SIG-M5 treated with dmso at 0.1 percent for 504 hours (cell line): ENCODE data around the gene ARL8B.
A peak's percentile ranks its signal among the peaks of the same experiment; 100 is the strongest.
"Not testable (repeated sequence)": the region's sequence is repeated elsewhere in the genome, so short reads cannot be mapped to it uniquely, and the experiment has no call there.

Experiments
- DNase-seq: peaks from one replicate; lab custom pipeline; 2025; ENCODE audit not compliant: unreplicated experiment; lab: John Stamatoyannopoulos, UW

ARL8B gene

DNA sequence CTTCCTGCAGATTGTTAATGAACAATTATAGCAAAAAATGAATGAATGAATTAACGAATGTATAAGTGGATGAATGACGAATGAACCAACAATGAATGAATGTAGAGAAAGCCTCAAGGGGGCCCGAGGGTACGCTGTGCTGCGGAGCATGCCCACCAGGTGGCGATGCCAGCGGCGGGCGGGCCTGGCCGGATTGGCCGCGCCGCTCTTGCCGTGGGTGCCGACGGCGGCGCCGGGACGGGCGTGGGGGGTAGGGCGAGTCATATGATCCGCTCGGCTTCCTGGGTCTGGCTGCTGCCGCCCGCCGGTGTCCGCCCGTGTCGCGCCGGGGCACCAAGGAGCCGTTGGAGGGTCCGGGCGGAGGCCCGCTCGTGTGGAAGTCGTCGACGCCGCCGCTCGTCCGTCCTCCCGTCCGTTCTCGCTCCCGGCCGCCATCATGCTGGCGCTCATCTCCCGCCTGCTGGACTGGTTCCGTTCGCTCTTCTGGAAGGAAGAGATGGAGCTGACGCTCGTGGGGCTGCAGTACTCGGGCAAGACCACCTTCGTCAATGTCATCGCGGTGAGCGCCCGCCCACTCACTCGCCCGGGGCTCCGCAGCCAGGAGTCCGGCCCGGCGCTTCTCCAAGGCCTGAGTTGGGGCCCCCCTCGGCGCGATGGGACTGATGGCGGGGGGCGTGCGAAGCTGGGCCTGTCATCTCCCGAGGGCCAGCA, at the start of gene ARL8B:
TSS of gene ARL8B (plus strand) at position 263 of the 711 bp plus-strand sequence. CDS start at position 437, 174 bp downstream.
- peak; percentile 80 for DNase-seq

DNA sequence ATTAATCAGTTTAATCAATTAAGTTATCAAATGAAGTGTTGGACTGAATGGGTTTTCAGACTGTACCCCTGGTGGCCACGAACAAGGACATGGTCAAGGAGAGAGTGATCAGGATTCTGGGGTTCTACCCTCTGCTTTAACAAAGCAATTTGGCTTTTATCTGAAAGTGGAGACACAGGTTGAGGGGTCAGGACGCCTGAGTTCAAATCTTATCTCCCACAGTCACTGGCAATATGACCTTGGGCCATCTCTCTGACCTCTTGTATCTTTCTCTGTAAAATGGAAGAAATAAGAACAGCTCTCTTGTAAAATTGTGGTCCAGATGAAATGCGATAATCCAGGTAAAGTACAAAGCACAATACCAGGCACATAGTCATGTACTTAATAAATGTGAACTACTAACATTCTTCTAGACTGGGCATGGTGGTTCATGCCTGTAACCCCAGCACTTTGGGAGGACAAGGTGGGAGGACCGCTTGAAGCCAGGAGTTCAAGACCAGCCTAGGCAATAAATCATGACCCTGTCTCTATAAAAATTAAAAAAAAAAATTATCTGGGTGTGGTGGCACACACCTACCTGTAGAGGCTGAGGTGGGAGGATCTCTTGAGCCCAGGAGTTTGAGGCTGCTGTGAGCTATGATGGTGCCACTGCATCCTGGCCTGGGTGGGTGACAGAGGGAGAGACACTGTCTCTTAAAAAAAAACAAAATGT, 48.6 kb upstream of the ARL8B start:
- no peak for DNase-seq

DNA sequence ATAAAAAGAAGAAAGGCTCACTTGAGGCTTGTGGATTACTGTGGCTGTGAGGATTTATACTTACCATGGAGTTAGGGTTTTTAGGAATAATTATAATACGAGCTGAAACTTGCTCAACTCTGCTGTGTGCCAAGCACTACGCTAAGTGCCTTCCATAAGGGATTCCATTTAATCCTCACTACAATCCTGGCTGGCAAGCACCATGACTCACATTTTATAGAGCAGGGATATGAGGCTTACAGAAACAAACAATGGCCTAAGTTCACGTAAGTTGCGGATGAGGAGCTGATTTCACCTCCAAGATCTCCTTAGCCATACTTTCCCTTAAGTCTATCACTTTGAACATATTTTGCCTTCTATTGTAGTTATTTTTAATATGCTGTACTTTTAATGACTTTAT, 43.9 kb upstream of the ARL8B start:
- no peak for DNase-seq

DNA sequence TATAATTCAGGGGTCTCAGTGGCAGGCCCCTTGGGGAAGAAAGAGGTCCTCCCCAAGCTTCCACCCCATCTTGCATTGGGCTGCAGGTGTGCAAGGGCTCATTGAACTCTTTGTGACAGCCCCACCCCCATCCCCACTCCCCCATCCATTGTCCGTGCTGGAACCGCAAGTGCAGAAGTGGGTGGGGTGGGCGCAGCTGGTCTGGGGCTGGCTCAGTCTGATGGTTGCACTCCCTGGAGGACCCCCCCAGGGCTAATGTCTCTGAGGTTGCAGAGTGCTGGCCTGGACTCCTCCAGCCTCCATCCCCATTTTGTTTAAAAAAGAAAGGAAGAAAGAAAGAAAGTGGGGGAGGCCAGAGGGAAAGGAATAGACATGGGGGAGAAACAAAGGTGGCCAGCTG, 42.3 kb upstream of the ARL8B start:
- DNase-seq, result no peak

DNA sequence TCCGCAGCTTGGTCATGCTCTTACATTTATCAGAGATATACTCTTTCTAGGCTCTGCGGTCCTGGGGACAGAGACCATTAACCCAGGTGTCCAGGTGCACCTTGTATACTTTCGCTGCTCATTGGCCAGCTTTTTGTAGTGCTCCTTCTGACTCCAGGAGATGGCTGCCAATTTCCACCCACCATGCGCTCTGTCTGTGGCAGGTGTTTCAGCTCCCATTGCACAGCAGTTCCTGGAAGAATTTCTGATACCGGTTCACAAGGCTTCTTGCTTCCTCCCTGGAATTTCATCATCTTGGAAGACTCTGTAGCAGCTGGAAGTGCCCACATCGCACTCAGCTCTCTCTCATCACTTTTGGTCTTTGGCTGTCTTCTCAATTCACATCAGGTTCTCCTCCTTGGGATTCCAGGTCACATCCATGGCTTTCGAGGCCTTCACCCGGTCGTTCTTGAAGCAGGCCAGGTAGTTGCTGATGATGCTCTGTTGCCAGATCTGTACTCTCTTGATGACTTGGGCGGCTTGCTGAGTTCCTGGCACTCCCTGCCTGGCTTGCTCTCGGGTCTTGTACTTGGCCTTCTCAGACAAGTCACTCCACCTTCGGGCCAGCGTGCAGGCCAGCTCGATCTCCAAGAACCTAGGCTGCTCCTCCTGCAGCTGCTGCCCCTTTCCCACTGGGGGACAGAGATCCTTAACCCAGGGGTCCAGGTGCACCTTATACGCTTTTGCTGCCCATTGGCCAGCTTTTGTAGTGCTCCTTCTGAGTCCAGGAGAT, 41.1 kb upstream of the ARL8B start:
- no peak for DNase-seq

GRCh38 chr3:5081973-5082788, 39.9 kb upstream of the ARL8B start:
- not testable (repeated sequence) for DNase-seq

DNA sequence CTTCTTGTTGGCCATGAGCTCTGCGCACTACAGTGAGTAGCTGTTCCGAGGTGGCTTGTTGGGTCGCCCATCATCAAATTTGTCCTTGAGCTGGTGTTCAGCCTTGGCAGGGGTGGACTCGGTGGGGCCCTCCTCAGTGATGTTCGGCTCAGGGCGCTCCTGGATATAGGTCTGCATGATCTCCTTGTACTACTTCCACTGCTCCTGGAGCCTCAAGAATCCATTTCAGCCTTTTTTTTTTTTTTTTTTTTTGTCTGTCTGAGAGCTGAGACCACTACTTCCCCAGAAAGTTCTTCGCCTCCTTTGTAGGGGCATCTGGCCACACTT, 39.3 kb upstream of the ARL8B start:
- DNase-seq, result no peak

GRCh38 chr3:5084224-5084623, 37.9 kb upstream of the ARL8B start:
- no peak for DNase-seq

DNA sequence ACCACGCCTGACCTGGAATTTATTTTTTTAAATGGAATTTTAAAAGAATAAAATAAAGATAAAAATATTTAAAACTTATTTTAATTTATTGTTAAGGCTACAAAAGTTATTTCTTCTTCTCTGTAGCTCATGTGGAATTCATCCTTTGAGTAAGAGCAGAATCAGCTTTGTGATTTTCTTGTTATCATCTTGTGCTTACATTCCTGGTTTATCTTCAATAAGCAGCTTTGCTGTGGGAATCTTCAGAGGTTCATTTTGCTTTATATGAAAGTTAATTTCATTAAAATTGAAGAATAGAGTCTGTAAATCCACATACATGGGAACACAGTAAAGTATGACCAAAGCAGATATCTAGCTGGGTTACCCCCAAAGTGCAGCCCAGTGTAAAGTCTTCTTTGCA, 35.4 kb upstream of the ARL8B start:
- DNase-seq, result no peak

DNA sequence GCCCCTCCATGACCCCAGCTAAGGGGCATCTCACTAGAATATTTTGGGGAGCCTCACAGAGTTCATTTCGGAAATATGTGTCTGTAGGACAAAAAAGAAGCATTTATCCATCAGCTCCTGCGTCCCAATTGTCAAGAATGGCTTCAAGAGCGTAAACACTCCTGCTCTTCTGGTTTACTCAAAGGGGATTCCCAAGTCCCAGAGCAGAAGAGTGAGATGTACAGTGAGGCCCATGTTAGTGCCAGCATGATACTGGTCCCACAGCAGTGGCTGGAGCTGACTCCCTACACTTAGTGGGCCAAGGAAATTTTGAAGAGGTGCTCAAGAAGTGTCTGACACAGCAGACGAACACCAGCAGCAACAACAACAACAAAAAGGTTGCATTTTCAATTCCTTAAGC, 34.9 kb upstream of the ARL8B start:
- DNase-seq, result no peak

DNA sequence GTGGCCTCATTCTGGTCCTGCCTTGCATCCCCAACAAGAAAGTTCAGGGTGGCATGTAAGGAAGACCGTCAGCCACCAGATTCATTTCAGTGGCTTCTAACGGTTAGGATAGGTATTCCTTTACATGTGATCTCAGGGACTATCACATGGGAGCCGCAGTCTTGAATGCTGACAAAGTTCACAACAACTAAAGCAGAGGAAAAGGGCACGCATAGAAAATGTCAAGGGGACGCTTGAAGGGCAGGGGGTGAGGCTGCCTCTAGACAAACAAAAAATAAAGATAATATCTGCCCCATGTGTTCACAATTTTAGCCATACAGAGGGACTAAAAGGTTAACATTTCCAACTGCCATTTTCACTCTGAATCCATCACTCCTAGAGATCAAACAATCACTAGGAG, 31.9 kb upstream of the ARL8B start:
- no peak for DNase-seq

DNA sequence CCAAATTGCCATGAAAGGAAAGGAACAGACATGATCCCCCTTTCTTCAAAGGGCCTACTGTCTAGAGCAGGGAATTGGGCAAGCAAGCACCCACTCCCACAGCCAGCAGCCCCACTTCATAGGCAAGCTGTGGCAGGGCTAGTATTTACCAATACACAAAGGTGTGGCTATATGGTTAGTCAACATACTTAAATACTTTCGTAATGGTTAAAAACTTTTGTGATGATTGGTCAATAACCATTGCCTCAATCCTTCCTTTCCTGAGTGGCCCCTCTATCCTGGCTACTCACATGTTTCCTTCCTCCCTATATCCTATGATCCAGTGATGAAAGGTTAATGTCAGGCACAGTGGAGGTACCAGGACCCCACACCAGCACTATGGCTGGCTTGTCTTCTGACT, 30.1 kb upstream of the ARL8B start:
- DNase-seq, result no peak

- no peak for DNase-seq
These were observed 28.4 kb upstream of the ARL8B start for GRCh38 chr3:5093731-5094130.

DNA sequence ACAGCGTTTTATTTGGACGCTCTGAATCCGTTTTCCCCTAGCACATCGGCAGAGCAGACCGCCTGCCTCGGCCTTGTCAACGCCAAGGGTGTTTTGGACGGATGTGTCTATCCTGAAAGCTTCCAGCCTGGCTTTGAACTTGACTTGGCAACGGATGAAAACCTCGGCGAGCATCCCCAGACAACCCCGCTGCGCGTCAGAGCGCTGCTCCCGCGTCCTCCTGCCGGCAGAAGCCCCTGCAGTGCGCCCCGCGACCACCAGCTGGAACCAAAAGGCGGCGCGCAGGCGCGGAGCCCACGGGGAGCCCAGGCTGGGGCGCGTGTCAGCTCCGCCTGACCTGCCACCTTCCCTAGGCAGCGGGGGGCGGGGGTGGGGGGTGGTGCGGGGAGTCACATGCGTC, 26.2 kb upstream of the ARL8B start:
- no peak for DNase-seq

- DNase-seq, result no peak
These were observed 25.6 kb upstream of the ARL8B start for GRCh38 chr3:5096336-5097008.

DNA sequence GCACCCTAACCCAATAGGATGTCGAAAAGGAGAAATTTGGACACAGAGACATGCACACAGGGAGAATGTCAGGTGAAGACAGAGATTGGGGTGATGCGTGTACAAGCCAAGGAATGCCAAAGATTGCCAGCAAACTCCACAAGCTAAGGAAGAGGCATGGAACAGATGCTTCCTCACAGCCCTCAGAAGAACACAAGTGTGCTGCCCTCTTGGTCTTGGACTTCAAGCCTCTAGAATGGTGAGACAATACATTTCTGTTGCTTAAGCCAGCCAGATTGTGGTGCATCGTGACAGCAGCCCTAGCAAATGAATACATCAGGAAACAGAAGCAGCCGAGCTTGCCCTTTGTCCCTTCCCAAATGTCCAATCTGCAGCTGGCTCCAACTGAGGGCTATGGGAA, 23.7 kb upstream of the ARL8B start:
- no peak for DNase-seq

- no peak for DNase-seq
These were observed 19.6 kb upstream of the ARL8B start for GRCh38 chr3:5102532-5102931.

DNA sequence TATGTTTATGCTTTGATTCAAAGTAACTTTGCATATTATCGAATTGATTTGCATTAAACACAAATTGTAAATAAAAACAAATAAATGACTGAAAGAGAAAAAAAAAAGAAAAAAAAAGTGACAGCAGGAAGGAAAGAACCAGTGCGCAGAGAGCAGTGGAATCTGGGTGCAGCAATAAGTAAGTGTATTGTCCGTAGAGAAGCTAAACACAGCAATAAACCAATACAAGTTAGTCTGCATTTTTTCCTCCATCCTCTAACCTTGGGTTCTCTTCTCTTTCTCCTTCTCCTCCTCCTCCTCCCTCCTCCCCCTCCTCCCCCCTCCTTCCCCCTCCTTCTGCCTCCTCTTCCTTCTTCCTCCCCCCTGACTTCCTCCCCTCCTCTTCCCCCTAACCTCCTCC, 18.3 kb upstream of the ARL8B start:
- DNase-seq, result no peak

GRCh38 chr3:5105050-5105449, 17.0 kb upstream of the ARL8B start:
- DNase-seq, result no peak

- not testable (repeated sequence) for DNase-seq
These were observed 15.7 kb upstream of the ARL8B start for GRCh38 chr3:5106371-5106770.

DNA sequence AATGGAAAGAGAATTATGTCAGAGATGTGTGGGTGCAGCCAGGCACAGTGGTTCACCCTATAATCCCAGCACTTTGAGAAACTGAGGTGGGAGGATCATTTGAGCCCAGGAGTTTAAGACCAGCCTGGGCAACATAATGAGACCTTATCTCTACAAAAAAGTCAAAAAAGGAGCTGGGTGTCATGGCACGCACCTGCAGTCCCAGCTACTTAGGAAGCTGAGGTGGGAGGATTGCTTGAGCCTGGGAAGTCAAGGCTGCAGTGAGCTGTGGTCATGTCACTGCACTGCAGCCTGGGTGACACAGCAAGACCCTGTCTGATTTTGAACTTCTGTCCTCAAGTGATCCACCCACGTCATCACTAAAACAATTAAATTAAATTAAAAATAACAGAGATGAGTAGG, 15.2 kb upstream of the ARL8B start:
- DNase-seq, result not testable (repeated sequence)
